T-helper 2 cell treated with Interferon-gamma antibody and Interleukin-4, amounts not matched to agents 5 μg/mL and 100 μg/mL, for 36 hours (primary cell): ENCODE data around the gene CCL27.

Experiments
- DNase-seq: peaks from one replicate; pipeline ENCODE4 v3.0.0; 2021; ENCODE audit warnings: low spot score
- H3K27ac Mint-ChIP-seq: one replicate; pipeline ENCODE4 v1.8.0; 2021; ENCODE audit warnings: mild to moderate bottlenecking, mixed read lengths
- H3K27me3 Mint-ChIP-seq: one replicate; pipeline ENCODE4 v1.8.0; 2021; ENCODE audit warnings: low read depth, mixed read lengths
- H3K36me3 Mint-ChIP-seq: one replicate; pipeline ENCODE4 v1.8.0; 2021; ENCODE audit warnings: low read depth, mixed read lengths
- H3K4me1 Mint-ChIP-seq: one replicate; pipeline ENCODE4 v1.8.0; 2021; ENCODE audit warnings: low read depth, mixed read lengths
- H3K4me3 Mint-ChIP-seq: one replicate; pipeline ENCODE4 v1.8.0; 2022; ENCODE audit warnings: mild to moderate bottlenecking, moderate library complexity, mixed read lengths
- H3K9me3 Mint-ChIP-seq: one replicate; pipeline ENCODE4 v1.8.0; 2021; ENCODE audit warnings: mixed read lengths

CCL27 gene

DNA sequence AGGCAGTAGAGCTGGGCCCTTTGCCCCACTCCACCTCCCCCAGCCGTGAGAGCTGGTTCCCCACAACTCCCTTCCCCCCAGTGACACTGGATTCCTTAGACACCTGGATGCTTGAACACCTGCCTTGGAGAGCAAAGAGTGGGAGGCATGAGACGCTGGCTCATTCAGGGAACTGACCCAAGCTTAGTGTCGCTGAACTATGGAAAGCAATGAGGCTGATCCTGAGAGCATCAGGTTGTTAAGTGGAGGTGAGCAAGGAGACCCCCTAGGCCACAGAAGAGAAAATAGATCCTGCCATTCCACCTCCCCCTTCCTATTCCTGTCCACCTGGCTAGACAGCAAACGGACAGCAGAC lies 26.6 kb upstream of the CCL27 start:
- H3K27me3 Mint-ChIP-seq, result no peaks in the 10 kb centered on the region
- DNase-seq, result no peak
- no peak overlapping the region for H3K4me3 Mint-ChIP-seq
- no peak overlapping the region for H3K27ac Mint-ChIP-seq
- H3K36me3 Mint-ChIP-seq, result no peaks in the 10 kb centered on the region
- H3K9me3 Mint-ChIP-seq, result no peaks in the 10 kb centered on the region
- H3K4me1 Mint-ChIP-seq, result no peaks in the 10 kb centered on the region

DNA sequence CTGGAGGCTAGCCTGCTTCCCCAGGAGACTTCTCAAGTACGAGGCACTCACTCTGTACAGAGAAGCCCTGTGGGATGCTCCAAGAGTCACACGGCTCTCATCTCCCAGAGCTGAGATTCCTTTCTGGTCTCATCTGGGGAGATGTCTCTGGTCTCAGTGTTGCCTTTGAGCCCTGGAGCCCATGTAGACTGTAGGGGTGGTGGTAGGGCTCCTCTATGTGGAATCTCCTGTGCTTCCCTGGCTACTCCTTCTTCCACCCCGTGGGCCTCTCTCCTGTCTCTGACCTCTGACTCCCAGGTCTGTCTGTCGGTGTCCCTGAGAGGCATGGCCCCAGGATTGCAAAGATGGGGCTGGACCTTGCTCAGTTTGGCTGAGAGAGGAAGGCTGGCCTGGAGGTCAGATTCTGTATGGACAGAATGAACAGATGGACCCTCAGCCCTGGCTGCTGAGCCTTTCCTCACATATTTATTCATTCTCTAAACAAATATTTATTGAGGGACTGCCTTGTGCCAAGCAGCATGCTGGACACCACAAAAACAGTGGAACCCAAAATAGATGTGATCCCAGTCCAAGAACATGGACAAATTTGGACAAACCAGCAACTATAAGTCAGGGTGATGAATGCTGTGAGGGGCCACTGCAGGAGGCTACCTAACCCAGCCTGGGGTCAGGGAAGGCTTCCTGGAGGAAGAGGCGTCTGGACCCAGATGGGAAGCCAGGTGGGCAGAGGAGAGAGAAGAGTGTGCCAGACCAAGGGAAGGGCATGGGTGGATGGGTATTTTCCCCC lies 26.1 kb upstream of the CCL27 start:
- H3K36me3 Mint-ChIP-seq, result no peaks in the 10 kb centered on the region
- H3K27me3 Mint-ChIP-seq, result no peaks in the 10 kb centered on the region
- no peak for DNase-seq
- H3K4me3 Mint-ChIP-seq, result no peak overlapping the region
- no peaks in the 10 kb centered on the region for H3K9me3 Mint-ChIP-seq
- H3K27ac Mint-ChIP-seq, result no peak overlapping the region
- H3K4me1 Mint-ChIP-seq, result no peaks in the 10 kb centered on the region

DNA sequence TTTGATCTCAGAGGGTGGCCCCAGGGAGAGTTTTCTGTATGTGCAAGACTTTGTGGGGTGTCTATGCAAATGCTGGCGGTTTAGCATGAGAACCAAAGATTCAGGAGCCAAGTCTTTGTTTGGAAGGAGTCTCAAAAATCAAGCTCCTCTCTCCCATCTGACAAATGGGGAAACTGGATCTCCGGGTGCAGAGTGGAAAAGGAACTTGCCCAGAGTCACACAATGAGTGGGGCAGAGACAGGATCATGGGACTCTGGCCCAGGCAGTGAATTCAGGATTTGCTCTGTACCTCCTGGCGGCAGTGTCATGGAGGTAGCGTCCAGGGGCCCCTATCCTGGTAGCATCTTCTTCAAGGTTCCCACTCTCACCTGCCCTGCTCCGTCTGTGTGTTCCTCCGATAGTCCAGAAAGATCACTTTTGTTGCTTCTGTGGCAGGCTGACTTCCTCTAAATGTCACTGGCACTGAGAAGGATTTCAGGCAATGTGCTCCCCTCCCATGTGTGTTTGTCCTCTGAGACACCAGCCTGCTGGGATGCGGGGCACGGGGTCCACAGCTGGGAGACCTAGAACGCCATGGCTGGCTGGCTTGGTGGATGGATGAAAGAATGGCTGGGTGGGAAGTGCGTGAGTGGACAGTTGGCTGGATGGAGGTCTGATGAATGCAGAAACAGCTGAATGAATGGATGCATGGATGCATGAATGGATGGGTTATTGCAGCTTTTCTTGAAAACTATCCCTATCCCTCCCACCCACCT lies 25.0 kb upstream of the CCL27 start:
- no peaks in the 10 kb centered on the region for H3K27me3 Mint-ChIP-seq
- H3K36me3 Mint-ChIP-seq, result no peaks in the 10 kb centered on the region
- H3K4me1 Mint-ChIP-seq, result no peaks in the 10 kb centered on the region
- no peak overlapping the region for H3K4me3 Mint-ChIP-seq
- H3K9me3 Mint-ChIP-seq, result no peaks in the 10 kb centered on the region
- DNase-seq, result no peak
- no peak overlapping the region for H3K27ac Mint-ChIP-seq

DNA sequence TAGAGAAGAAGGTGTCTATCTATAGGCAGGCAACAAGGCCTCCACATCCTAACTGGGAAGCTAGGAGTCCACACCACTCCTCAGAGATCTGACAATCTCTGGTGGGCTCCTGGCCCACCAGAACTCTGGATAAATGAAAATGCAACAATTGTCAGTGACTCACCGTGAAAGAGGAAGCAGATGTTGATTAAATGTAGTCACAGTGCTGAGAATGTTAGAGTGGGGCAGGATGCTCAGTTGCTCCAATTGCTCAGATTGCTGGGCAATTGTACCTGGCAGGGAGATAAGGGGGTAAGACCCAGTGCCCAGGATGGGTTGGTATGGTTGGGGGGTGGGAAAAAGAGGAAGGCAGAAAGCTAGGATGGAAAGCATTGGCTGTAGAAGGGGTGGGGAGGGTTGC lies 24.3 kb upstream of the CCL27 start:
- H3K27ac Mint-ChIP-seq, result no peak overlapping the region
- H3K36me3 Mint-ChIP-seq, result no peaks in the 10 kb centered on the region
- no peaks in the 10 kb centered on the region for H3K9me3 Mint-ChIP-seq
- no peaks in the 10 kb centered on the region for H3K4me1 Mint-ChIP-seq
- H3K27me3 Mint-ChIP-seq, result no peaks in the 10 kb centered on the region
- no peak overlapping the region for H3K4me3 Mint-ChIP-seq
- no peak for DNase-seq

DNA sequence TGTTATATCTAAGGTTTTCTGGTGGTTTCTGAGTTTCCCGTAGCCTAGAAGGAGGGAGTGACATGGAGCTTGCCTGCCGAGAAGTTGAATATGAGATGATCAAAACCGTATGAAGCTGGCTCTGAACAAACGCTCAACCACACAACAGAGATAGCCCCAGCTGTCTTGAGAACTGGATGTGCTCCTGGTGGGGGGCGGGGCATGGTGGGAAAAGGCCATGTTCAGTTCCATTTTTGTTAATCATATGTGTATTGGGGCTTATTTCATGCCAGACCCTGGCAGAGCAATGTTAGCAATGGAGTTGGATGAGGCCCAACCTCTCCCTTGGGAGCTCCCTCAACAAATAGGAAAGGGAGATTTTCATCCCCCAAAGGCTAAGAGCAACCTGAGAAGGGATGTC lies 23.8 kb upstream of the CCL27 start:
- no peak overlapping the region for H3K27ac Mint-ChIP-seq
- H3K36me3 Mint-ChIP-seq, result no peaks in the 10 kb centered on the region
- H3K4me1 Mint-ChIP-seq, result no peaks in the 10 kb centered on the region
- no peak overlapping the region for H3K4me3 Mint-ChIP-seq
- H3K27me3 Mint-ChIP-seq, result no peaks in the 10 kb centered on the region
- no peak for DNase-seq
- H3K9me3 Mint-ChIP-seq, result no peaks in the 10 kb centered on the region

DNA sequence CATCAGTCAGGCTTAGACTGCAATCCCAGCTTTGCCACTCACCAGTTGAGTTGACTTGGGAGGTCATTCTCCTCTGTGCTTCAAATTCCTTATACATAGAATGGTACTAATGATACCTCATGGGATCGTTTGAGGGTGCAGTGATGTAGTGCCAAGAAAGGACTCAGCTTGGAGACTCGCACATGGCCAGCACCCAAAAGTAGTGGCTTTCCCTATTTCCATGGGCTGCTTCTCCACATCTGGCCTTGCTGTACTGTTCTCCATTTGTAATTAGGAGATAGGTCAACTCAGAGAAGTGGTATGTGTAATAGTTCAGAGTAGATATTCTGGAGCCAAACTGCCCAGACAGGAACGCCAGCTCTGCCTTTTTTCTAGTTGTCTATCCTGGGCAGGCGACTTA lies 23.1 kb upstream of the CCL27 start:
- Mint-ChIP-seq H3K4me3 (no peak overlapping the region), H3K36me3 (no peaks in the 10 kb centered on the region), H3K27me3 (no peaks in the 10 kb centered on the region), H3K27ac (no peak overlapping the region), H3K4me1 (no peaks in the 10 kb centered on the region), H3K9me3 (no peaks in the 10 kb centered on the region)
- DNase-seq, result no peak

DNA sequence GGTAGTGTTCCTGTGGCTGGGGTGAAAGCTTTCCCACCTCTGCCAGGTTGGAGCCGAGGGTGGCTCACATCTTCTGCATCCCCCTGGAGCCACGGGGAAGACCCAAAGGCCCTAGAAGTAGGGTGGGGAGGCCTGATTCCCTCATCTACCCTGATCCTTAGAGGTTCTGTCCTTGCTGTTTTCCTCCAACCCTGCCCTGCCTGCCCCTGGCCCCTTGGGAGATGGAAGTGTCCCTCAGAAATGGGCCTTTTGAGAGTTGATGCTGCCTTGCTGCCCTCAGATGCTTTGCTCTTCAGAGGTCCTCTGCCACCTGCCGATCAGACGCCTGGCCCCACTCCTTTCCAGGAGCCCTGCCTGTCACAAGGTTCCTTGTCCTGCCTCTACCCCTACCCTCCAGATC lies 22.4 kb upstream of the CCL27 start:
- Mint-ChIP-seq H3K27me3 (no peaks in the 10 kb centered on the region), H3K4me3 (no peak overlapping the region), H3K9me3 (no peaks in the 10 kb centered on the region), H3K4me1 (no peaks in the 10 kb centered on the region), H3K36me3 (no peaks in the 10 kb centered on the region), H3K27ac (no peak overlapping the region)
- no peak for DNase-seq

DNA sequence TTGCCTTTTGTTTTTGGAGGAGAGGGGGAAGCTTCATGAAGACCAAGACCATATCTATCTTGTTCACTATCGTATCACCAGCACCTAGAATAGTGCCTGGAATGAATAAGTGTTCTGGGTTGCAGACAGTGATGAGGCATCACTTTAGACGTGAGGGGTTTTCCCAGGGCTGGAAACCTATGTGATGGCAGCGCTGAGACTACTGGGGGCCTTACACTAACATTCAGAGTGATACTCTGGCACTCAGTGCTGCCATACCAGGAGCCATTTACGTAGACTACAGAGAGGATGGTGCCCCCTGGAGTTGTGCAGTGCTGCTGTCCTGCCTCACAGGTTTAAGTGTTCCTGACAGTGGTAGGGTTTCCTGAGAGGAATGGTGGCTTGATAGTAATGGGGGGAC lies 21.7 kb upstream of the CCL27 start:
- no peak overlapping the region for H3K4me3 Mint-ChIP-seq
- H3K36me3 Mint-ChIP-seq, result no peaks in the 10 kb centered on the region
- no peak for DNase-seq
- H3K9me3 Mint-ChIP-seq, result no peaks in the 10 kb centered on the region
- H3K4me1 Mint-ChIP-seq, result no peaks in the 10 kb centered on the region
- no peaks in the 10 kb centered on the region for H3K27me3 Mint-ChIP-seq
- H3K27ac Mint-ChIP-seq, result no peak overlapping the region

DNA sequence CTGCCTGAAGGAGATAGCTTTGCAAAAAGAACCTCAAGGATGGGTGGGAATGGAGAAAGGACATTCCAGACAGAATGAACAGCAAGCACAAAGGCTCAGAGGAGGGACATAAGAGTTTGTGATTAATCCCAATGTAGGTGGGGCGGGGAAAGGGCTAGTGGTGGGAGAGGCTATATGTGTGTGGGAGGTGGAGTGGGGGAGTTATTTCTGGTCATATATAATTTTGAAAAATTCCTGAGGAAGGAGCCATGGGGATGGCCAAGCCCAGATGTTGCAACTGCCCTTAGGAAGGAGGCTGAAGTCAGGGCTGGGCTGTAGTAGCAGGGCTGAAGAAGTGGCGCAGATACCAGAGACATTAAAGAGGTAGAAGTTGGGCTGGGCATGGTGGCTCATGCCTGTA lies 13.4 kb upstream of the CCL27 start:
- no peak overlapping the region for H3K27ac Mint-ChIP-seq
- no peak for DNase-seq
- H3K36me3 Mint-ChIP-seq, result no peaks in the 10 kb centered on the region
- no peaks in the 10 kb centered on the region for H3K4me1 Mint-ChIP-seq
- no peaks in the 10 kb centered on the region for H3K27me3 Mint-ChIP-seq
- H3K4me3 Mint-ChIP-seq, result no peak overlapping the region
- no peaks in the 10 kb centered on the region for H3K9me3 Mint-ChIP-seq

DNA sequence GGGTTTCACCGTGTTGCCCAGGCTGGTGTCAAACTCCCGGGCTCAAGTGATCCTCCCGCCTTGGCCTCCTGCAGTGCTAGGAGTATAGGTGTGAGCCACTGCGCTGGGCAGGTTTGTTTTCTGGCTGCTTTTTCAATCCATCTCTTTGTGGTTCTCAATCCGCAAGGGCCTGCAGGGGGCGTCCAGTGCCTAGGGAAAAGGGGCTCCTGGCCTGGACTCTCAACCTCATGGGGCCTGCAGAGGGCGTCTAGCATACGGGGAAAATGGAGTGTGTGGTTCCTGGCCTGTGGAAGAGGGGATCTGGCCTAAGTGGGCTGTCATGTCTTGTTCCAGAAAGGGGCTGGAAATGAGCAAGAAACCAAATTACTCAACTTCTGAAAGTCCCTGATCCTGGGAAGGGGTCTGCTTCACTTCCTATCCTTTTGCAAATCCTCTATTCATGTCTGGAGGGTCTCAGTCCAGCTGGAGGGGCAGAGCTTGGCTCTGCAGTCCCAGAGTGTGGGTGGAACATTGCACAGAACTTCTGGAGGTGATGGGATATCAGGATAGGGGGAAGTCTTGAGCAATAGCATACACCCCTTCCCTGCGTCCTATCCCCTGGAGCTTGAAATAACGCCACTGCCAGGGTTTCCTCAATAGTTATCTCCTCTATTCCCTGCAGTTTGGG lies 12.7 kb upstream of the CCL27 start:
- H3K27me3 Mint-ChIP-seq, result no peaks in the 10 kb centered on the region

DNA sequence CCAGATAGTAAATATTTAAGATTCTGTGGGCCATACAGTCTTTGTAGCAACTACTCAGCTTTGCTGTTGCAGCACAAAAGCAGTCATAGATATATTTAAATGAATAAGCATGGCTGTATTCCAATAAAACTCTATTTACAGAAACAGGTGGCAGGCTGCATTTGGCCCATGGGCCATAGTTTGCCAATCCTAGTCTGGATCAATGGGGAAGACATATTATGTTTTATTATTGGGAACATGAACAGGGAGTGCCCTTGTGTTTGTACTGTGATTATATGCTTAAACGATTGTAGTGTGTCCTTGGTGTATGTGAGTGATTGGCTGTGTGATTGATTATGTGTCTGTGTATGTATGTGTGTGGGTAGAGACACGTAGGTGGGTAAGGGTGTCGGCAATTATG lies 12.0 kb upstream of the CCL27 start:
- Mint-ChIP-seq H3K27me3 (no peaks in the 10 kb centered on the region), H3K36me3 (peaks cover 6% of the 10 kb centered on the region), H3K4me1 (no peaks in the 10 kb centered on the region), H3K9me3 (peaks cover under 1% of the 10 kb centered on the region), H3K27ac (no peak overlapping the region), H3K4me3 (no peak overlapping the region)
- DNase-seq, result no peak

More for the DNA sequence above, 12.7 kb upstream of the CCL27 start:
- H3K27ac Mint-ChIP-seq, result no peak overlapping the region
- H3K4me1 Mint-ChIP-seq, result no peaks in the 10 kb centered on the region
- DNase-seq, result peak; percentile 24
- peaks cover 3% of the 10 kb centered on the region for H3K36me3 Mint-ChIP-seq
- no peak overlapping the region for H3K4me3 Mint-ChIP-seq
- no peaks in the 10 kb centered on the region for H3K9me3 Mint-ChIP-seq

DNA sequence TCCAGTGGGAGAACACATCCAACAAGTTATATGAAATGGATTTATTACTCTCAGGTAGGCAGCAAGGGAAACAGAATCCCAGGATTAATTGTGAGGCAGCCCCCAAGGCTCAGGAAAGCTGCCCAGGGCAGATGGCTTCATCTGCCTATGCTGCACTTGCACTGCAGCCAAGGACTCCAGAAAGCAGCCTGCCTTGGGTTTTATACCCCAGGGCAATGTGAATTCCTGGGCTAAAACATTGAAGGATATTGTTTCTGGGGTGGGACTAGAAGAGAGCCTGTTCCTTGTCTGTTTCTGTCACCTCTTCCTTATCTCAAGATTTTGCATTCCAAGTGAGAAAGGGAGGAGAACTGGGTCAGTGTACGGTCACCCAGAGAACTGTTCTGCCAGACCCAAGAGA lies 8.8 kb upstream of the CCL27 start:
- Mint-ChIP-seq H3K4me1 (peaks cover 3% of the 10 kb centered on the region), H3K27me3 (no peaks in the 10 kb centered on the region), H3K9me3 (peaks cover 5% of the 10 kb centered on the region), H3K27ac (no peak overlapping the region), H3K4me3 (no peak overlapping the region), H3K36me3 (peaks cover 22% of the 10 kb centered on the region)
- DNase-seq, result no peak

DNA sequence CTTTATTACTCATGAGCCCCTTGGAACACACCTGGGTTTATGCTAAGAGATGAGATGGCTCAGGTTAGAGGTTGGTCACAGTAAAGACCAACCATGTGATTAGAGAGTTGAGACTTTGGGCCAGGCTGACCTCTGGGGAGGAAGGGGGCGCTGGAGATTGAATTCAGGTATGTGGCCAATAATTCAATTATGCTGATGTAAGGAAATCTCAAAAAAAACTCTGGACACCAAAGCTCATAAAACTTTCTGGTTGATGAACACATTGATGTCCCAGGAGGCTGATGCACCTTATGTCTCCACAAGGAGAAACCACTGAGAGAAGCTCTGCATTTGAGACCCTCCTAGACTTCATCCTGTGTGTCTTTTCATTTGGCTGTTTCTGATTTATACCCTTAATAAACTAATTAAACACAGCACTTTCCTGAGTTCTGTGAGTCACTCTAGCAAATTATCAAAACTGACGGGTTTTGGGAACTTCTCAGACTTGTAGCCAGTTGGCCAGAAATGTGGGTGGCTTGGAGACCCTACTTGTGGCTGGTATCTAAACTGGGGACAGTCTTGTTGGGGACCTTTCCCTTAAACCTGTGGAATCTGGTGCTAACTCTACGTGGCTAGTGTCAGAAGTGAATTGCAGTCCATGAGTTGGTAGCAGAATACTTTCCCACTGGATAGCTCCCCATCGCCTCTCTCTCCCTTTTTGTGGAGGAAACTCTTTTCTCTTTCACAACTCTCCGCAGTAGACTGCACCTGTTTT lies 7.5 kb upstream of the CCL27 start:
- H3K27ac Mint-ChIP-seq, result no peak overlapping the region
- no peak overlapping the region for H3K4me3 Mint-ChIP-seq

More for the DNA sequence above, 7.5 kb upstream of the CCL27 start:
- Mint-ChIP-seq H3K4me1 (peaks cover 9% of the 10 kb centered on the region), H3K27me3 (no peaks in the 10 kb centered on the region), H3K9me3 (peaks cover 5% of the 10 kb centered on the region), H3K36me3 (peaks cover 24% of the 10 kb centered on the region)
- no peak for DNase-seq
